ENCODE results near the gene SPG7.

DNA sequence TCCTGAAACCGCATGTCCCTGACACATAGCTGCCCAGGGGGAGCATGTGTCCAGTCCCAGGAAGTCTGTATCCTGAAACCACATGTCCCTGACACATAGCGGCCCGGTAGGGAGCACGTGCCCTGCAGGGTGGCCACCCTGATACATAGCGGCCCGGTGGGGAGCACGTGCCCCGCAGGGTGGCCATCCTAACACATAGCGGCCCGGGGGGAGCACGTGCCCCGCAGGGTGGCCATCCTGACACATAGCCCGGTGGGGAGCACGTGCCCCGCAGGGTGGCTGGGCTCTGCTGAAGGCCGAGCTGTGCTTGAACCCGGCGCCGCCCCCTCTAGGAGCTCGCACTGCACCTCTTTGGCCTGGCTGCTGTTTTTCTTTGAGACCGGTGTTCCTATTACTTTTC lies 33.6 kb downstream of the SPG7 start:
- no peak for TF ChIP-seq RAD21 (conservative IDR thresholded peaks at IDR 0.05)
- TF ChIP-seq EZH2 (IDR thresholded peaks at IDR 0.05; ENCODE audit: borderline replicate concordance, insufficient read depth, low read length, poor library complexity, severe bottlenecking): no peak
- TF ChIP-seq, protein P1, sequence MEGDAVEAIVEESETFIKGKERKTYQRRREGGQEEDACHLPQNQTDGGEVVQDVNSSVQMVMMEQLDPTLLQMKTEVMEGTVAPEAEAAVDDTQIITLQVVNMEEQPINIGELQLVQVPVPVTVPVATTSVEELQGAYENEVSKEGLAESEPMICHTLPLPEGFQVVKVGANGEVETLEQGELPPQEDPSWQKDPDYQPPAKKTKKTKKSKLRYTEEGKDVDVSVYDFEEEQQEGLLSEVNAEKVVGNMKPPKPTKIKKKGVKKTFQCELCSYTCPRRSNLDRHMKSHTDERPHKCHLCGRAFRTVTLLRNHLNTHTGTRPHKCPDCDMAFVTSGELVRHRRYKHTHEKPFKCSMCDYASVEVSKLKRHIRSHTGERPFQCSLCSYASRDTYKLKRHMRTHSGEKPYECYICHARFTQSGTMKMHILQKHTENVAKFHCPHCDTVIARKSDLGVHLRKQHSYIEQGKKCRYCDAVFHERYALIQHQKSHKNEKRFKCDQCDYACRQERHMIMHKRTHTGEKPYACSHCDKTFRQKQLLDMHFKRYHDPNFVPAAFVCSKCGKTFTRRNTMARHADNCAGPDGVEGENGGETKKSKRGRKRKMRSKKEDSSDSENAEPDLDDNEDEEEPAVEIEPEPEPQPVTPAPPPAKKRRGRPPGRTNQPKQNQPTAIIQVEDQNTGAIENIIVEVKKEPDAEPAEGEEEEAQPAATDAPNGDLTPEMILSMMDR (IDR thresholded peaks at IDR 0.05; ENCODE audit: poor library complexity, severe bottlenecking): no peak
- TF ChIP-seq EP300 (conservative IDR thresholded peaks at IDR 0.05; ENCODE audit: poor library complexity, severe bottlenecking): no peak
- TF ChIP-seq POLR2AphosphoS5 (IDR thresholded peaks at IDR 0.05): no peak
- TF ChIP-seq, protein P2, sequence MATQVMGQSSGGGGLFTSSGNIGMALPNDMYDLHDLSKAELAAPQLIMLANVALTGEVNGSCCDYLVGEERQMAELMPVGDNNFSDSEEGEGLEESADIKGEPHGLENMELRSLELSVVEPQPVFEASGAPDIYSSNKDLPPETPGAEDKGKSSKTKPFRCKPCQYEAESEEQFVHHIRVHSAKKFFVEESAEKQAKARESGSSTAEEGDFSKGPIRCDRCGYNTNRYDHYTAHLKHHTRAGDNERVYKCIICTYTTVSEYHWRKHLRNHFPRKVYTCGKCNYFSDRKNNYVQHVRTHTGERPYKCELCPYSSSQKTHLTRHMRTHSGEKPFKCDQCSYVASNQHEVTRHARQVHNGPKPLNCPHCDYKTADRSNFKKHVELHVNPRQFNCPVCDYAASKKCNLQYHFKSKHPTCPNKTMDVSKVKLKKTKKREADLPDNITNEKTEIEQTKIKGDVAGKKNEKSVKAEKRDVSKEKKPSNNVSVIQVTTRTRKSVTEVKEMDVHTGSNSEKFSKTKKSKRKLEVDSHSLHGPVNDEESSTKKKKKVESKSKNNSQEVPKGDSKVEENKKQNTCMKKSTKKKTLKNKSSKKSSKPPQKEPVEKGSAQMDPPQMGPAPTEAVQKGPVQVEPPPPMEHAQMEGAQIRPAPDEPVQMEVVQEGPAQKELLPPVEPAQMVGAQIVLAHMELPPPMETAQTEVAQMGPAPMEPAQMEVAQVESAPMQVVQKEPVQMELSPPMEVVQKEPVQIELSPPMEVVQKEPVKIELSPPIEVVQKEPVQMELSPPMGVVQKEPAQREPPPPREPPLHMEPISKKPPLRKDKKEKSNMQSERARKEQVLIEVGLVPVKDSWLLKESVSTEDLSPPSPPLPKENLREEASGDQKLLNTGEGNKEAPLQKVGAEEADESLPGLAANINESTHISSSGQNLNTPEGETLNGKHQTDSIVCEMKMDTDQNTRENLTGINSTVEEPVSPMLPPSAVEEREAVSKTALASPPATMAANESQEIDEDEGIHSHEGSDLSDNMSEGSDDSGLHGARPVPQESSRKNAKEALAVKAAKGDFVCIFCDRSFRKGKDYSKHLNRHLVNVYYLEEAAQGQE (IDR thresholded peaks at IDR 0.05; ENCODE audit: borderline replicate concordance): no peak
- no peak for TF ChIP-seq SMC3 (conservative IDR thresholded peaks at IDR 0.05; ENCODE audit: poor library complexity)
- TF ChIP-seq TAF1 (IDR thresholded peaks at IDR 0.05; ENCODE audit: low read depth): no peak

Measured in neural cell (in vitro differentiated cells).